Measurements from ENCODE around the gene COX5A.
"Not testable (repeated sequence)": the region's sequence is repeated elsewhere in the genome, so short reads cannot be mapped to it uniquely, and the experiment has no call there.

COX5A gene

GRCh38 chr15:74896316-74896715 lies 41.6 kb downstream of the COX5A start:
- DNase-seq = no peak

- DNase-seq = no peak
Measured at GRCh38 chr15:74895830-74896229, 42.0 kb downstream of the COX5A start.

GRCh38 chr15:74894383-74894782 lies 43.5 kb downstream of the COX5A start:
- DNase-seq = not testable (repeated sequence)

GRCh38 chr15:74893627-74894026 lies 44.2 kb downstream of the COX5A start:
- peak; percentile 71 for DNase-seq

GRCh38 chr15:74892931-74893330 lies 44.9 kb downstream of the COX5A start:
- no peak for DNase-seq

GRCh38 chr15:74892313-74892712 lies 45.6 kb downstream of the COX5A start:
- DNase-seq = no peak

- no peak for DNase-seq
Measured at GRCh38 chr15:74891469-74891868, 46.4 kb downstream of the COX5A start.

GRCh38 chr15:74890665-74890960 lies 47.3 kb downstream of the COX5A start:
- DNase-seq = no peak

GRCh38 chr15:74889883-74890664 lies 47.8 kb downstream of the COX5A start, which contains the start of gene MPI:
Gene MPI, plus strand, starts transcription at chr15:74890042. Its CDS starts 32 bp downstream, at chr15:74890074.
- peak; percentile 92 for DNase-seq

GRCh38 chr15:74889390-74889882 lies 48.4 kb downstream of the COX5A start:
- peak; percentile 32 for DNase-seq

GRCh38 chr15:74888716-74889115 lies 49.2 kb downstream of the COX5A start:
- no peak for DNase-seq

- DNase-seq = not testable (repeated sequence)
Measured at GRCh38 chr15:74887537-74888193, 50.2 kb downstream of the COX5A start.

GRCh38 chr15:74885461-74885860 lies 52.4 kb downstream of the COX5A start:
- DNase-seq = no peak

- DNase-seq = no peak
Measured at GRCh38 chr15:74884428-74885223, 53.2 kb downstream of the COX5A start.

- no peak for DNase-seq
Measured at GRCh38 chr15:74882528-74882927, 55.3 kb downstream of the COX5A start.

GRCh38 chr15:74878273-74878672 lies 59.6 kb downstream of the COX5A start:
- no peak for DNase-seq

GRCh38 chr15:74873756-74874424 lies 64.0 kb downstream of the COX5A start:
- no peak for DNase-seq

GRCh38 chr15:74873036-74873755 lies 64.7 kb downstream of the COX5A start, which contains the start of gene SCAMP2:
Gene SCAMP2, minus strand, starts transcription at chr15:74873365. Its CDS starts 110 bp downstream, at chr15:74873255.
- DNase-seq = peak; percentile 95

- DNase-seq = no peak
Measured at GRCh38 chr15:74872702-74873035, 65.2 kb downstream of the COX5A start.

- DNase-seq = peak; percentile 39
Measured at GRCh38 chr15:74870436-74871215, 67.2 kb downstream of the COX5A start.

All from activated CD4-positive, alpha-beta T cell treated with anti-CD3 and anti-CD28 coated beads, Interleukin-10, Interleukin-2, amounts not matched to agents 100 ng/mL and 50 ng/mL, durations not matched to agents 16 hours and 8 hours (primary cell).